Measurements from ENCODE around the gene KIF12.

DNA sequence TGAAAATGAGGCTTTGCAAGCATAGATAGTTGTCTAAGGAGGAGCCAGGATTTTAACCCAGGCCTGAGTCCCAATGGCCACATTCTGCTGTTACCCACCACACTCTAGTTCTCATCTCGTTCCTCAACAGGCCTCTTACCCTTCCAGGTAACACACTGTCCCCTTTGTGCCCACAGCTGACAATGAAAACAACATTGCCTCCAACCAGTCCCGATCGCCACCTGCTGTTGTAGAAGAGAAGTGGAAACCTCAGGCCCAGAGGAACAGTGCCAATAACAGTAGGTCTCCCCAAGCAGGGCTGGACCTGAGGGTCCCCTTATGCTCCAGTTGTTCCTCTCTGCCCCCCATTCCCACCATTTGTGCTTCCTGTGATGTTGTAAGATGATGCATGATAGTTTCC is 51.4 kb downstream of the KIF12 start:
- TF ChIP-seq GATA3 (IDR thresholded peaks at IDR 0.05; ENCODE audit: low read depth, low read length) (no peak), GATA2 (IDR thresholded peaks at IDR 0.05; ENCODE audit: low read depth, low read length) (no peak)

All from SH-SY5Y (cell line).